GM19463 (cell line): ENCODE data around the gene RBM48.
"Not testable (repeated sequence)": the region's sequence is repeated elsewhere in the genome, so short reads cannot be mapped to it uniquely, and the experiment has no call there.

Source experiments
- ATAC-seq: cut with Tn5 transposase; IDR thresholded peaks from one replicate; pipeline ENCODE4 v1.9.1; 2021; ENCODE audit warnings: mild to moderate bottlenecking, moderate library complexity; ENCODE audit not compliant: unreplicated experiment

The RBM48 gene

GRCh38 chr7:92543542-92543941, 14.9 kb downstream of the RBM48 start:
- ATAC-seq: not testable (repeated sequence)

- not testable (repeated sequence) for ATAC-seq
Measured at GRCh38 chr7:92545116-92545515, 16.5 kb downstream of the RBM48 start.

- no peak for ATAC-seq
Measured at GRCh38 chr7:92546856-92547497, 18.4 kb downstream of the RBM48 start.

- ATAC-seq: no peak
Measured at GRCh38 chr7:92547579-92547978, 19.0 kb downstream of the RBM48 start.

- ATAC-seq: no peak
Measured at GRCh38 chr7:92550194-92550593, 21.6 kb downstream of the RBM48 start.

- ATAC-seq: no peak
Measured at GRCh38 chr7:92557249-92557648, 28.7 kb downstream of the RBM48 start.

- ATAC-seq: no peak
Measured at GRCh38 chr7:92557808-92558362, 29.3 kb downstream of the RBM48 start.

GRCh38 chr7:92560602-92561001, 32.0 kb downstream of the RBM48 start:
- ATAC-seq: no peak

GRCh38 chr7:92563345-92563744, 34.8 kb downstream of the RBM48 start:
- no peak for ATAC-seq

GRCh38 chr7:92567460-92567859, 38.9 kb downstream of the RBM48 start:
- no peak for ATAC-seq

- ATAC-seq: no peak
Measured at GRCh38 chr7:92569137-92569536, 40.5 kb downstream of the RBM48 start.

- ATAC-seq: no peak
Measured at GRCh38 chr7:92576296-92576695, 47.7 kb downstream of the RBM48 start.

GRCh38 chr7:92582948-92583347, 54.4 kb downstream of the RBM48 start:
- ATAC-seq: no peak

- no peak for ATAC-seq
Measured at GRCh38 chr7:92584953-92585352, 56.4 kb downstream of the RBM48 start.

- no peak for ATAC-seq
Measured at GRCh38 chr7:92586403-92586802, 57.8 kb downstream of the RBM48 start.

GRCh38 chr7:92586841-92587240, 58.2 kb downstream of the RBM48 start:
- no peak for ATAC-seq
